ENCODE data around the gene ACTR3. TPM values are rescaled to one million over a fixed set of nuclear protein-coding genes. Genes with fewer than 3 reads are reported as not detected.

Gene ACTR3
- total RNA-seq, 4 donors from 2014 or later, result 94.6 to 127 (median 115) TPM

GRCh38 chr2:113876503-113877387 lies 13.1 kb upstream of the ACTR3 start:
- no peak for DNase-seq (ENCODE audit: low spot score in 2 of 2)
- WGBS, result 65% methylated on average over 19 of the region's 19 CpGs
- no peak overlapping the region for H3K27ac ChIP-seq

GRCh38 chr2:113877711-113878598 lies 11.9 kb upstream of the ACTR3 start:
- Histone ChIP-seq H3K27me3 (no peaks in the 10 kb centered on the region), H3K4me1 (peaks cover 14% of the 10 kb centered on the region), H3K4me3 (no peak overlapping the region), H3K36me3 (no peaks in the 10 kb centered on the region), H3K27ac (no peak overlapping the region), H3K9me3 (no peaks in the 10 kb centered on the region)
- 19% methylated on average over 4 of the region's 4 CpGs for WGBS
- no peak for DNase-seq (ENCODE audit: low spot score in 2 of 2)
- no peak for TF ChIP-seq CTCF (IDR thresholded peaks at IDR 0.05)
- TF ChIP-seq POLR2A (IDR thresholded peaks at IDR 0.05), result no peak
- TF ChIP-seq EP300 (IDR thresholded peaks at IDR 0.05), result no peak
- TF ChIP-seq POLR2AphosphoS5 (IDR thresholded peaks at IDR 0.05), result no peak

More at GRCh38 chr2:113876503-113877387, 13.1 kb upstream of the ACTR3 start:
- Histone ChIP-seq H3K27me3 (no peaks in the 10 kb centered on the region), H3K36me3 (no peaks in the 10 kb centered on the region), H3K9me3 (no peaks in the 10 kb centered on the region), H3K4me3 (no peak overlapping the region), H3K4me1 (peaks cover 14% of the 10 kb centered on the region)
- no peak for TF ChIP-seq EP300 (IDR thresholded peaks at IDR 0.05)
- TF ChIP-seq CTCF (IDR thresholded peaks at IDR 0.05), result no peak
- TF ChIP-seq POLR2A (IDR thresholded peaks at IDR 0.05), result no peak
- TF ChIP-seq POLR2AphosphoS5 (IDR thresholded peaks at IDR 0.05), result no peak

- Histone ChIP-seq H3K4me1 (peaks cover 14% of the 10 kb centered on the region), H3K27me3 (no peaks in the 10 kb centered on the region), H3K4me3 (no peak overlapping the region), H3K27ac (no peak overlapping the region), H3K9me3 (no peaks in the 10 kb centered on the region), H3K36me3 (no peaks in the 10 kb centered on the region)
- TF ChIP-seq POLR2AphosphoS5 (IDR thresholded peaks at IDR 0.05), result no peak
- TF ChIP-seq POLR2A (IDR thresholded peaks at IDR 0.05), result no peak
- TF ChIP-seq EP300 (IDR thresholded peaks at IDR 0.05), result no peak
- TF ChIP-seq CTCF (IDR thresholded peaks at IDR 0.05), result no peak
- 86% methylated on average over 1 of the region's 1 CpG for WGBS
- no peak for DNase-seq (ENCODE audit: low spot score in 2 of 2)
Measured at GRCh38 chr2:113878743-113879142, 11.1 kb upstream of the ACTR3 start.

- no peak for DNase-seq (ENCODE audit: low spot score in 2 of 2)
- Histone ChIP-seq H3K36me3 (no peaks in the 10 kb centered on the region), H3K27me3 (no peaks in the 10 kb centered on the region), H3K4me1 (peaks cover 14% of the 10 kb centered on the region), H3K9me3 (no peaks in the 10 kb centered on the region), H3K4me3 (no peak overlapping the region), H3K27ac (no peak overlapping the region)
- TF ChIP-seq CTCF (IDR thresholded peaks at IDR 0.05) (no peak), EP300 (IDR thresholded peaks at IDR 0.05) (no peak), POLR2A (IDR thresholded peaks at IDR 0.05) (no peak), POLR2AphosphoS5 (IDR thresholded peaks at IDR 0.05) (no peak)
- 46% methylated on average over 3 of the region's 3 CpGs for WGBS
Measured at GRCh38 chr2:113879457-113879856, 10.4 kb upstream of the ACTR3 start.
